ENCODE measurements around the gene PLCB2. TPM values are rescaled to one million over a fixed set of nuclear protein-coding genes. Genes with fewer than 3 reads are reported as not detected.

PLCB2 gene
- total RNA-seq: 100 to 1,000 TPM; 242 to 293 (median 245) TPM
- total RNA-seq (2013): 110 TPM
- 19.4 to 274 (median 157) reads per million in 29 experiments for total RNA-seq

GRCh38 chr15:40307421-40308211 lies at the start of gene PLCB2:
Gene PLCB2 (minus strand): TSS chr15:40307935. CDS start chr15:40307672, 263 bp downstream.
- Histone ChIP-seq H3K4me1 (ENCODE audit: control insufficient read depth in 1 of 2, extremely low read depth in 1 of 2, insufficient read depth in 2 of 2, low read length in 2 of 2) (peaks cover 7 to 58% of the 10 kb centered on the region in 2 experiments), H3K4me3 (ENCODE audit: control insufficient read depth in 1 of 2, extremely low read depth in 1 of 2, low read length in 1 of 2) (peak within 1 kb of the TSS; percentile 90 to 98), H3K27ac (ENCODE audit: low read length) (peak within 1 kb of the TSS; percentile 92), H3K36me3 (ENCODE audit: control insufficient read depth in 2 of 2, extremely low read depth in 1 of 2, insufficient read depth in 1 of 2, low read length in 1 of 2) (peaks cover under 1 to 19% of the 10 kb centered on the region in 2 donors), H3K27me3 (replicated peaks in 1 of 2; ENCODE audit: control insufficient read depth in 2 of 2, extremely low read depth in 1 of 2, insufficient read depth in 2 of 2, low read length in 1 of 2) (no peaks in the 10 kb centered on the region), H3K9me3 (no peaks in the 10 kb centered on the region)
- peak within 1 kb of the TSS; percentile 98 to 99 for H3K27ac Mint-ChIP-seq
- DNase-seq (peak; percentile 49 to 84 (median 71)), ATAC-seq (replicated peaks in 1 of 4) (peak; percentile 81 to 85 (median 83))
- H3K4me3 Mint-ChIP-seq: peak within 1 kb of the TSS; percentile 84 to 97 (median 92)
- H3K27me3 Mint-ChIP-seq: no peaks in the 10 kb centered on the region
- no peaks in the 10 kb centered on the region for H3K9me3 Mint-ChIP-seq
- CTCF ChIA-PET: interaction anchor here (0.6 to 6.1 kb wide), 21 partner anchors 10 to 923 kb away, joined by 3 to 37 read pairs (median 6); partner anchors contain the start of genes CCDC9B (in 1 of the 2), CHP1 (in 1 of the 2), EXD1 (in 1 of the 2) and INAFM2 (in 1 of the 2)
- peaks cover 16% of the 10 kb centered on the region for H3K36me3 Mint-ChIP-seq
- H3K4me1 Mint-ChIP-seq: peaks cover 43 to 55% (median 51%) of the 10 kb centered on the region in 3 donors
- POLR2A ChIA-PET: interaction anchor here (0.5 to 1.6 kb wide), 5 partner anchors 12 to 22 kb away, joined by 3 to 6 read pairs (median 4); partner anchors contain the start of gene INAFM2 (in 1 of the 2)
- 2% methylated on average over 9 of the region's 15 CpGs for WGBS (ENCODE audit: insufficient coverage)

- ATAC-seq (replicated peaks in 1 of 4): no peak
- no peak overlapping the region for H3K27ac Mint-ChIP-seq
- WGBS (ENCODE audit: insufficient coverage): no CpG with 5 or more reads among the region's 1 CpG
- no peaks in the 10 kb centered on the region for H3K9me3 ChIP-seq
- peaks cover 11% of the 10 kb centered on the region for H3K36me3 Mint-ChIP-seq
- H3K9me3 Mint-ChIP-seq: no peaks in the 10 kb centered on the region
- H3K4me3 Mint-ChIP-seq: peak overlapping the region; percentile 82 to 83 (median 82)
- peaks cover 0 to 23% of the 10 kb centered on the region in 2 experiments for H3K27me3 ChIP-seq (replicated peaks in 1 of 2; ENCODE audit: control insufficient read depth in 2 of 2, extremely low read depth in 1 of 2, insufficient read depth in 2 of 2, low read length in 1 of 2)
- peaks cover 0 to 16% of the 10 kb centered on the region in 2 donors for H3K27me3 Mint-ChIP-seq
- ChIA-PET POLR2A (interaction anchor here in 1 of 2 donors (0.5 to 0.6 kb wide), 2 partner anchors 45 to 74 kb away, joined by 3 to 4 read pairs; no protein-coding TSS in a partner anchor), CTCF (interaction anchor here in 1 of 2 donors (1.1 kb wide), 1 partner anchor 13 kb away, joined by 3 read pairs; no protein-coding TSS in a partner anchor)
- H3K27ac ChIP-seq (ENCODE audit: low read length): no peak overlapping the region
- DNase-seq: no peak
- H3K36me3 ChIP-seq (ENCODE audit: control insufficient read depth in 2 of 2, extremely low read depth in 1 of 2, insufficient read depth in 1 of 2, low read length in 1 of 2): peaks cover 1 to 4% of the 10 kb centered on the region in 2 donors
- H3K4me3 ChIP-seq (ENCODE audit: control insufficient read depth in 1 of 2, extremely low read depth in 1 of 2, low read length in 1 of 2): peak overlapping the region in 1 of 2 donors; percentile 65
- H3K4me1 ChIP-seq (ENCODE audit: control insufficient read depth in 1 of 2, extremely low read depth in 1 of 2, insufficient read depth in 2 of 2, low read length in 2 of 2): peaks cover 2 to 18% of the 10 kb centered on the region in 2 experiments
- peaks cover 10 to 17% (median 12%) of the 10 kb centered on the region in 3 donors for H3K4me1 Mint-ChIP-seq
Measured at GRCh38 chr15:40357246-40357645, 49.5 kb upstream of the PLCB2 start.

GRCh38 chr15:40355976-40356585 lies 48.3 kb upstream of the PLCB2 start:
- Histone ChIP-seq H3K4me1 (ENCODE audit: control insufficient read depth in 1 of 2, extremely low read depth in 1 of 2, insufficient read depth in 2 of 2, low read length in 2 of 2) (peaks cover 2 to 18% of the 10 kb centered on the region in 2 experiments), H3K36me3 (ENCODE audit: control insufficient read depth in 2 of 2, extremely low read depth in 1 of 2, insufficient read depth in 1 of 2, low read length in 1 of 2) (no peaks in the 10 kb centered on the region), H3K4me3 (ENCODE audit: control insufficient read depth in 1 of 2, extremely low read depth in 1 of 2, low read length in 1 of 2) (no peak overlapping the region), H3K27ac (ENCODE audit: low read length) (no peak overlapping the region), H3K27me3 (replicated peaks in 1 of 2; ENCODE audit: control insufficient read depth in 2 of 2, extremely low read depth in 1 of 2, insufficient read depth in 2 of 2, low read length in 1 of 2) (peaks cover 0 to 23% of the 10 kb centered on the region in 2 experiments), H3K9me3 (no peaks in the 10 kb centered on the region)
- H3K4me1 Mint-ChIP-seq: peaks cover 10 to 16% (median 12%) of the 10 kb centered on the region in 3 donors
- CTCF ChIA-PET: interaction anchor here (0.6 to 1.7 kb wide), 4 partner anchors 10 to 129 kb away, joined by 3 to 5 read pairs (median 4); no protein-coding TSS in a partner anchor
- ATAC-seq (replicated peaks in 1 of 4): no peak
- DNase-seq: no peak
- no peaks in the 10 kb centered on the region for H3K9me3 Mint-ChIP-seq
- peaks cover 4% of the 10 kb centered on the region for H3K36me3 Mint-ChIP-seq
- peak overlapping the region in 1 of 3 donors; percentile 5 for H3K4me3 Mint-ChIP-seq
- WGBS (ENCODE audit: insufficient coverage): 86% methylated on average over 1 of the region's 5 CpGs
- no peak overlapping the region for H3K27ac Mint-ChIP-seq
- peaks cover 0 to 16% of the 10 kb centered on the region in 2 donors for H3K27me3 Mint-ChIP-seq
- POLR2A ChIA-PET: interaction anchor here in 1 of 2 donors (0.5 kb wide), 1 partner anchor 61 kb away, joined by 5 read pairs; no protein-coding TSS in a partner anchor

- WGBS (ENCODE audit: insufficient coverage): 39% methylated on average over 3 of the region's 9 CpGs
- H3K4me1 ChIP-seq (ENCODE audit: control insufficient read depth in 1 of 2, extremely low read depth in 1 of 2, insufficient read depth in 2 of 2, low read length in 2 of 2): peaks cover 2 to 18% of the 10 kb centered on the region in 2 experiments
- H3K27me3 ChIP-seq (replicated peaks in 1 of 2; ENCODE audit: control insufficient read depth in 2 of 2, extremely low read depth in 1 of 2, insufficient read depth in 2 of 2, low read length in 1 of 2): peaks cover 0 to 23% of the 10 kb centered on the region in 2 experiments
- Mint-ChIP-seq H3K27me3 (peaks cover 0 to 16% of the 10 kb centered on the region in 2 donors), H3K4me1 (peaks cover 10 to 16% (median 11%) of the 10 kb centered on the region in 3 donors), H3K4me3 (no peak overlapping the region), H3K27ac (no peak overlapping the region), H3K9me3 (no peaks in the 10 kb centered on the region), H3K36me3 (no peaks in the 10 kb centered on the region)
- H3K36me3 ChIP-seq (ENCODE audit: control insufficient read depth in 2 of 2, extremely low read depth in 1 of 2, insufficient read depth in 1 of 2, low read length in 1 of 2): no peaks in the 10 kb centered on the region
- DNase-seq (no peak), ATAC-seq (replicated peaks in 1 of 4) (no peak)
- no peak overlapping the region for H3K27ac ChIP-seq (ENCODE audit: low read length)
- ChIA-PET POLR2A (no interaction called here), CTCF (interaction anchor here (0.5 to 1.4 kb wide), 3 partner anchors 8 to 55 kb away, joined by 3 to 5 read pairs (median 3); no protein-coding TSS in a partner anchor)
- H3K4me3 ChIP-seq (ENCODE audit: control insufficient read depth in 1 of 2, extremely low read depth in 1 of 2, low read length in 1 of 2): no peak overlapping the region
- no peaks in the 10 kb centered on the region for H3K9me3 ChIP-seq
Measured at GRCh38 chr15:40354408-40355171, 46.9 kb upstream of the PLCB2 start.

- ChIA-PET CTCF (interaction anchor here in 1 of 2 donors (0.6 kb wide), 1 partner anchor 192 kb away, joined by 3 read pairs; no protein-coding TSS in a partner anchor), POLR2A (no interaction called here)
- no peaks in the 10 kb centered on the region for H3K9me3 ChIP-seq
- Mint-ChIP-seq H3K36me3 (no peaks in the 10 kb centered on the region), H3K4me1 (peaks cover 5 to 11% (median 5%) of the 10 kb centered on the region in 3 donors), H3K4me3 (no peak overlapping the region), H3K9me3 (no peaks in the 10 kb centered on the region), H3K27me3 (peaks cover 0 to 16% of the 10 kb centered on the region in 2 donors), H3K27ac (no peak overlapping the region)
- no peak for ATAC-seq (replicated peaks in 1 of 4)
- no peak overlapping the region for H3K4me3 ChIP-seq (ENCODE audit: control insufficient read depth in 1 of 2, extremely low read depth in 1 of 2, low read length in 1 of 2)
- WGBS (ENCODE audit: insufficient coverage): 91% methylated on average over 4 of the region's 5 CpGs
- peaks cover 0 to 22% of the 10 kb centered on the region in 2 experiments for H3K27me3 ChIP-seq (replicated peaks in 1 of 2; ENCODE audit: control insufficient read depth in 2 of 2, extremely low read depth in 1 of 2, insufficient read depth in 2 of 2, low read length in 1 of 2)
- DNase-seq: no peak
- H3K36me3 ChIP-seq (ENCODE audit: control insufficient read depth in 2 of 2, extremely low read depth in 1 of 2, insufficient read depth in 1 of 2, low read length in 1 of 2): no peaks in the 10 kb centered on the region
- peaks cover 0 to 14% of the 10 kb centered on the region in 2 experiments for H3K4me1 ChIP-seq (ENCODE audit: control insufficient read depth in 1 of 2, extremely low read depth in 1 of 2, insufficient read depth in 2 of 2, low read length in 2 of 2)
- no peak overlapping the region for H3K27ac ChIP-seq (ENCODE audit: low read length)
Measured at GRCh38 chr15:40353697-40354096, 46.0 kb upstream of the PLCB2 start.

All from T-cell (primary cell).